HG03442 (cell line): ENCODE results near the gene SLC9A9.

Experiments
- ATAC-seq: cut with Tn5 transposase; IDR thresholded peaks from one replicate; pipeline ENCODE4 v1.9.1; 2021; ENCODE audit warnings: mild to moderate bottlenecking, moderate library complexity; ENCODE audit not compliant: unreplicated experiment

Gene SLC9A9

DNA sequence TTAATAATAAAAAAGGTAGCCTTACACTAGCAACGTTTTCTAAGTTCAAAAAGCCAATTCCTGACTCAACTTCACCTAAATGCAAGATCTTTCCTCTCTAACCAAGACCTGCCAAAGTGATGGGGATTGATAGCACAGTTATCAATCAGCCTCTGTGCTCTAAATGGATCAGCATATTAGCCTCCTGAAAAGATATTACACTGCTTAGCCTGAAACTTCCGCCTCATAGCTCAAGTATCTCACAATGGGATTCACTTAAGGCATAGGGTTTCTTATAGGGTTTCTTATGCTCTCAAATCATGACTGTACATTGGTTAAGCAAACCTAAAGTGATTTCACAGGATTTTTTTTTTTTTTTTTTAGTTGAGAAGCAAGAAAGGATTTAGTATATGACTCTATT lies 436 bp upstream of the SLC9A9 start:
- ATAC-seq, result no peak

DNA sequence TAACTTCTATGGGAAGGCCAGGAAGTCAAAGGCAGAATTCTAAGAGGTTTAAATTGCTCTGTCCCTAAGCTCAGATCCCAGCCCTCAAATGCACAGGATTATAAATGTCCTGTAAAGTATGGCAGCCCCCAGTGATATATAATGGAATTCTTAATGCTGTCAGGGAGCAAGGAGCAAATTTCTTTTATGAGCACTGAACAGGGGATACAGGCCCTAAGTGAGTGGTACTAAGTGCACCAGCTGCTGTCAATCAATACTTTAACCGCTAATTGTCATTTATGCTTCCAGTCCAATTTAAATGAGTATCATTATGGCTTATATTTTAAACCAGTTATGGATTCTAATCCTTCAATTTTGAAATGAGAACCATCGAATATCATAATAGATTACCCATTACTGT lies 4.7 kb downstream of the SLC9A9 start:
- ATAC-seq, result no peak

DNA sequence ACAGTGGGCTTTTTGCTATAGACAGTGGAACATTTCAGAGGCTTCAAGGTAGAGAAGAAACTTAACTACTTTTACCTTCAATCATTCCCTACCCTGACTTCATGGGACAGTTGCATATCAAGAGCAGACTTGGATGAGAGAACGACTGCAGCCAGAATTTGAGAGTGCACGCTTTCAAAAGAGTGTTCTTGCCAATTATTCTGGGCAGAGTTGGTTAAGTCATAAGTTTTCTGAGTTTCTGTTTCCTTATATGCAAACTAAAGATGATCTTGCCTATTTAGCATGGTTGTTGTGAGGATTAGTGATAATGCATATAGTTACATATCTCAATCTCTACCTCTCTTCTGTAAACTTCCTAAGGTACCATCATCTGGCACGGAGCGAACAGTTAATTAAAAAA lies 7.6 kb downstream of the SLC9A9 start:
- ATAC-seq, result no peak

DNA sequence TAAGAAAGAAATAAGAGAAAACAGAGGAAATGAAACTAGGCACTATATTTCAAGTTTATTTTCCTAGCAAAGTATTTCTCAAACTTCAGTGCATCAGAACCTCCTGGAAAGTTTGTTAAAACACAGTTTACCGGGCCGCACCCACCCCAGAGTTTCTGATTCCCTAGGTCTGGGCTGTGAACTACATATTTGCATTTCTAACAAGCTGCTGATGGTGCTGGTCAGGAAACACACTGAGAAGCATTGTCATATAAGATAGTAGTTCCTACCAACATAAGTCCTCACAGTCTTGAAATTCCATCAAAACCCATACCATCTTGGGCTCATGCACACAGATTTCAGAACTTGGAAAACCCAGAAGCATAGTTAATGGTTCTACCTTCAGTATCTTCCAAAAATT lies 8.3 kb downstream of the SLC9A9 start:
- no peak for ATAC-seq

DNA sequence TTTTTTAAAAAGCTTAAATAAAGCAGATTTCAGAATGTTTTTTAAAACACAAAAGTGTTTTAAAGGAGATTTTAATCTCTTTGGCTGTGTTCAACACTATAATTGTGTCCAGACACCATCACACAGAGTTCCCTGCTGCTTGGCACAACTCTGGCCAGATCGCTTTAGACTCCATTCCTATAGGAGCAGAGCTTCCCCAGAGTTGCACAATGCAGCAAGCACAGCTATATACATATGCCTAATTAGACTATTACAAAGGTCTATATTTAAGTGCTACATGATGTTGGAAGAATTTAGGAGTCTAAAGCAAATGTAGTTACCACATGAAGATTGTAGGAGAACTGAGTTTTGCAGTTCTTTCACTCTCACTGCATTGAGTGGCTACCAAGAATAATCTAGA lies 11.2 kb downstream of the SLC9A9 start:
- no peak for ATAC-seq

DNA sequence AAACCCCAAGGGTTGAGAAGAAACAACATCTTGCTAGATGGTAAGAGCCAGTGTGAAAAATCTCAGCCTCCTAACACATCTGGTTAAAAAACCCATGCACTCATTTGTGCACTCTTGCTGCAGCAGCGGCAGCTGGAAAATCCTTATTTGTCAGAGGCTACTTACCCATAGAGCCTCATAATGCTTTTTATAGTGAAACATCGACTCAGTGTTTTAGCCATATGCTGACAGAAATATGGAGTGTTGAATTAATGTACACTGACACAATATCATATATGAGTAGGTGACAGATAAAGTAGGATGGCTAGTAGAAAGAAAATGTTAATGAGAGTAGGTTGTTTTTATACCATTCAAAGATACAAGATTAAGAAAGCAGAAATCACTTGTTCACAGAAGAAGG lies 13.0 kb downstream of the SLC9A9 start:
- no peak for ATAC-seq

DNA sequence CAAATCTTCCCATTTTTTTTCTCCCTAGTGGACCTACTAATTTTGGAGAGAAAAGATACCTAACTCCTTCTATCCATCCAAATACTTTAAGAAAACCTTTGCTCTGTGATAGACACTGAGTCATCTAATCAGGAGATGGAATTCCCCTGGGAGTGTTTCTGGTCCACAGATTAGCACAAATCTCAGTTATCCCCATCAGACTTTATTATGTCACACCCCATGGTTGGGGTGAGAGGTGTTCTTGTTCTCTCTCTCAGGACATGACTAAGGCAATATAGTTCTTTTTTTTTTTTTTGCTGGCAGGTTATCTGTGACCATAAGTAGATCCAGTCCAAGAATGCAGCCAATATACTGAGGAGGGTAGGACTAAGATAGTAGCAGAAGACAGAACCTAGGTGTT lies 15.8 kb downstream of the SLC9A9 start:
- peak; percentile 39 for ATAC-seq

DNA sequence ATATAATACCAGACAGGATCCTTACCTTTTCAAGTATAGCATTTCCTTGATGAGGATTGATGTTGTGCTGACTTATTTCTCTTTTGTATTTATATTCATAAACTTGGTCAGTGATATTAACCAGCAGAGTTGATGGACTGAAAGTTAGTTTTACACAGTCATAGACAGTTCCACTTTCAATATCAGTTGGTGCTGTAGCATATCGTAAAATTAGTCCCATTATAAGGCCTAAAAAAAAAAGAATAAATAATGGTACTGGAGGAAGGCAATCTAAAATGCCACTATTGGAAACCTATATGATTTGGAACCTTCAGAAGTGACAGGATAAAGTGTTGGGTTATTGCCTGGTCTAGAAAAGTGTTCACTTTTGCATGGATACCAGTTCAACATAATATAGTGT lies 16.3 kb downstream of the SLC9A9 start:
- peak; percentile 69 for ATAC-seq

DNA sequence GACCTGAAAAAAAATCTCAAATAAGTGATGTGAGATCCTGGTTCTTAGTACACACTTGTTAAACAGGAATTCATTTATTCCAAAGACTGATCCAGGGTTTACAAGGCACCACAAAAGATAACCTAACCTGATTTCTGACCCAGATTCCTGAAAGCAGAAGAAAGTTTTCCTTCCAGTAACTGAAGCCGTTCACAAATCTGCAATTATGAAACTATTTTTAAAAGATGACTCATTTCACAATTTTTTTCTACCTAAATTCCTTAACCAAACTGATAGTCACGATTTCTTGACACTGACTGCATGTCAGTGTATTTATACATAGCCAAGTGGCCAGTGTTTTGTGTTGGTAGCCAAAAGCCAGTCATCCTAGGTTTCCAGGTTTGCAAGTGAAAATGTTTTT lies 17.1 kb downstream of the SLC9A9 start:
- peak; percentile 31 for ATAC-seq

DNA sequence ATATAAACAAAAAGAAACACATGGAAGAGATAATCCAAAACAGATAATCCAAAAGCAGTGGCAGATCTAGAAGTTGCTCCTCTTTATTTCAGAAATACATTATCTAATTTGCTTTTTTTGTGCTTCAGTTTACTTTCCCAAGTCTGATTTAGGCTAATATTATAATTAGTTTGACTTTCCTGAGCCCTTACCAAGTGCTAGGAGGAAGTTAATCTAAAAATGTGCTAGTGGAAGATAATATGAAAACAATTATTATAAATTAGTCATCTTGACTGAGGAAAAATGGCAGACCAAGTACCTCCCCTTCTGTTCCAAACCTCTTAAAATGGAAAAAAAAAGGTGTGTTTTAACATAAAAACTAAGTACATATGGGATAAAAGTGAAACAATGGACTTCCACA lies 17.5 kb downstream of the SLC9A9 start:
- ATAC-seq, result no peak

DNA sequence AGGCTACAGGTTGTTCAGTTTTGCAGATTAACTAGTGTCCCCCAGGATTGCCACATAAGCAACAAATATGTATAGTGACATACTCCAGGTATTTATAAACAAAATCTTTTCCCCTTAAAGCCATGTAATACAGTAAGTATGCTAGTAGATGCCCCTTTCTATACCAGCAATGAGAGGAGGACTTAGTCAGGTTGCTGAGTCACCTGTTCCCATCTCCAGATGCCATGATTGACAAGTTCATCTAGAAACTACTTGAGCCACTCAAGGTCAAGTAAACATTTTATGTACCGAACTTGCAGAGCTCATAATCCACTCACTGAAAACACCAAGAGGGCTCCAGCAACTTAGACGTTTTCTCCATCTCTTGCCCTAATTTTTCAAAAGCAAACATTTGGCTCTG lies 18.2 kb downstream of the SLC9A9 start:
- ATAC-seq, result no peak

DNA sequence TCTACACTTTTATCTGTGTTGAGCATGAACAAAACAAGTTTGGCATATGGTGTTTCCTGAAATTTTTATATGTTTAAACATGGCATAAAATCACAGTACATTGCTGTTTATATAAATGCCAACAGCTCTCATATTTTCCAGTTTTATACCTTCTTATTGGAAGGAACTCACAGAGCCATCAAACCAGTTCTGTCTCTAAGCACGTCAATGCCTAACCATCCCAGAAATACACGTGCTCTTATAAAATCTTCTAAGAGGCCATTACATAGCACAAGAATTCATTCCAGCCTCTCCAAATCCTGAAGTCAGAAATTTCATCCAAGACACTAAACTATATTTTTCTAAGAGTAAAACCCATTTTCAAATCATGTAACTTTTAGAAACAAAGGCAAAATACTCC lies 20.8 kb downstream of the SLC9A9 start:
- no peak for ATAC-seq

DNA sequence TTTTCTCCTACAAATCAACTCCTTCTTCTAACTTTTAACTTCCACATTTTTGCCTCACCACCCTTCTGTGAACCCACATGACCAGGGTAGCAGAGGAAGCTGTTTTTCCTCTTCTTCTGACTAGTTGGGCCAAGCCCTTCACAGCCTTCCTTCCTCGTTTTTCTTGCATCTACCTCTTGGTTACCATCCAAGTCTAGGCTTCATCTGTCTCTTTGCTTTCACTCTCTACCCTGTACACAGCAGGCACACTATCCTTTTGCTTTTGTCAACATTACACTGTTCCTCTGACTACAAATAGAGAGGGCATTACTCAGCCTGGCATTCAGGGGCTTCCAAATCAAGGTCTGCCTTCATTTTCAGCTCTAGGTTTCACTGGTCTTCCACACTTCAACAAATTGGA lies 22.0 kb downstream of the SLC9A9 start:
- ATAC-seq, result no peak

DNA sequence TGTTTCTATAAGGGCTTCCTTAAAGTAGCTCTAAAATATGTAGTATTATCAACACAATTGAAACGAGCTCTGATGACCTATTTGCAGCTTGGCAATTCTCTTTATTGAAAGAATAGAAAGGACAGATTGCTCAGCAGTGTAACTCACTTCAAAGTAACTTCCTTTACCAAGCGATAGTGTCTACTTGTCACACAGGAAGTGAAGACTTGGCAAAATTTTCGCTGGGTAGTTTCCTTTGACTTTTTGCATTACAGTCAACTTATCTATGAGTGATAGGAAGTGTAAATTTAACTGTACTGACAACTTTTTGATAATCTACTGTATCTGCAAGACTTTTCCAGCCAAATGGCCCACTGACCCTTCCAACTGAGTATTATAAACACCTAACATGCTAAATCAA lies 22.8 kb downstream of the SLC9A9 start:
- peak; percentile 73 for ATAC-seq

DNA sequence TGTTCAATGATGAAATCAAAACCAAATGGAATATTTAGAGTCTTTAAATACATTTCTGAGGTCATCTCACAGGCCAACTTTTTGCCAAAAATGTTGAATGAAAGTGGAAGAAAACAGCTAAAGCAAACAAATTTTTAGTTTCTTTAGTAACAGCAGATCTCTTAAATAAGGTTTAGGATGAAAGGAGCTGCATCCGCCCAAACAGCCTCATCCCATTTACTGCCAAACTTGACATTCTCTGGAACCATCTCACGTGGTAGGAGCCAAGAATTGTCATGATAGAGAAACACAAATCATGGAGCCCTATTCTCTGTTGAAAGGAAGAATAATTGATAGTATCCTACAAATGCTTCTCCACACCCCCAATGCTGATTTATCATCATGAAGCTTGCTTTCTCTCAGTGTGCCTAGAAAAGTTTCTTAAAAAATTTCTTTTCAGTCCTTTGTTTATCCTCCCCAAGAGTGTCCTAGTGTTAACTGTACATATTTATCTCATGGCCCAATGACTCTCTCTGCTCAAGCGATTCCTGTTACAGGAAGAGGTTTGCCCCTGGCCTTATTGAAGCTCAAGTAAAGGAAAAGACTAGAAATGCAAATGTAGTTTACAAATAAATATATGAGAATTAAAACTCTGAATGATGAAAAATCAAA lies 23.4 kb downstream of the SLC9A9 start:
- no peak for ATAC-seq

DNA sequence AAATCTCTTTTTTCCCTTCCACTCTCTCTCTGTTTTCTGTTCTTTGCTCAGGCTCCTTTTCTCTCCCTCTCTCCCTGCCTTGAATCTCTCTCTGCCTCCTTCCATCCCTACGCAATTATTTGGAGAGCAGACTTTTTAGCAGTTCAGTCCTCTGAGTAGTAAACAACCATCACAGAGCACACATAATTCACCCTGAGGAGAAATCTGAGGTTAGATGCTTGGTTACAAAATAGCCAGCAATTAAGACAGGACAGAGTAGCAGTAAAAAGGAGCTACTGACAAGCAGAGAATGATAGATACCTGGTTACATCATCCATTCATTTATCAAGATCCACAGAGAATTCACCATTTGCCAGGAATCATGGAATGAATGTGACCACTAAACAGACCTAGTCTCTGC lies 25.5 kb downstream of the SLC9A9 start:
- no peak for ATAC-seq

DNA sequence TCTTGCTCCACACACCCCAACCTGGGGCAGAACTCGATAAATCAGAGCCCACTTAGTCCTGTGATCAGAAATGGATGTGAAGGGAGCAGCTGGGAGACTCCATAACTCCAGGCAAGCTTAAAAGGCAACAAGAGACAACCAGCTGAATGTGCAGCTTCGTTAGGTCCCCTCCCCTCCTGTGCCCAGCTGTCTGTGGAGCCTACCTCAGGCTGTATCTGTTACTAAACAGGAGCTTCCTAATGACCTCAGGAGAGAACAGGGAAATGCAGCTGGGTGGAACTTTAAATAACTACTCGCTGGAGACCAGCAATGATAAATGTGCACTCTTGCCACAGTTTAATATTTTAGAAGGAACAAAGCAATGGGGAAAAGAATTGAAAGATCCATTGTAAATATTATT lies 25.9 kb downstream of the SLC9A9 start:
- no peak for ATAC-seq

DNA sequence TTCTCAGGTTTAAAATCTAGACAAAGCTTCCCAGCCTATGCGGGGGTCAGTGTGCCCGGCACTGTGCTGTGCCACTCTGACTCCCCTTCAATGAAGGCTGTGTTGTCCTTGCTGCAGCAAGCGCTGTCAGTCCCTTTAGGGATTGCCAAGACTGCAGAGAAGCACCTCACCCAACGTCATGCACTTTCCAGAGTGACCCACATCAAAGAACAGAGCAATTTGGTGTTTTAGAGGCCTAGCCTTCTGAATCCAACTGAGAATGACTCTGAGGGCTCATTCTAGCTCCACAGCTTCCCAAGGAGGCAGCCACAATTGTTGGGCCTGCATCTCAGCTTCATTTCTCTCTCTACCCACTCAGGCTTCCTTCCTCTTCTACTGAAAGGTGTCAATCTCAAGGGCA lies 26.4 kb downstream of the SLC9A9 start:
- no peak for ATAC-seq

DNA sequence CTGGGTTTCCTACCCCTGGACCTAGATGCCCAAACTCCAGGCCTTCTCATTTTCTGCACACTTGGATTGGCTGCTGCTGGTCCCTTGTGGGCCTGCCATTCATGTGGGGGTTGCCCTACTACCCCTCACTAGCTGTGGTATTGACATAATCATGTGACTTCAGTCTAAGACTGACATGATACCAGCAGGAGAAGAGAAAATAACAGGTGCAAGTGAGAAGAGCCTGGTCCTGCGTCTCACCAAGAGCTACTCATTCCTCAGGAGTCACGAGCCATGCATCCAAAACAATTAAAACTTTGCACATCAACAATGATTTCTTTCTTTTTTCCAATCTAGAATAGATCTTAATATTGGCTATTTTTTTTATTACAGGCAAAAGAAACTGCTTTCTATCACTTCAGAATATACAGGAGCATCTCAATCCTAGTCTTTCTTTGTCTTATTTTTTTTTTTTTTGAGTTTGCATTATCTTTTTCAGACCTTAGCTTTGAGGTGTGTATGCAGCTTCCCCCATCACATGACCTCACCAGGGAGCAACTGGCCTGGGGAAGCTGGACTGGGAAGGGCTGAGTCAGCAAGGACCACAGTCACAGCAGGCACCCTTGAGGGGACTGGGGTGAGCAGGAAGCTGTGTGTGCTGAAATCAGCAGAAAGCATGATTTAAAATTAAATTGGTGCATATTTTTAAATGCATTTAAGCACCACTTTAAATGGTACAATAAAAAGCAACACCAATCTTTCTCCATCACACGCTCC lies 27.6 kb downstream of the SLC9A9 start:
- no peak for ATAC-seq

DNA sequence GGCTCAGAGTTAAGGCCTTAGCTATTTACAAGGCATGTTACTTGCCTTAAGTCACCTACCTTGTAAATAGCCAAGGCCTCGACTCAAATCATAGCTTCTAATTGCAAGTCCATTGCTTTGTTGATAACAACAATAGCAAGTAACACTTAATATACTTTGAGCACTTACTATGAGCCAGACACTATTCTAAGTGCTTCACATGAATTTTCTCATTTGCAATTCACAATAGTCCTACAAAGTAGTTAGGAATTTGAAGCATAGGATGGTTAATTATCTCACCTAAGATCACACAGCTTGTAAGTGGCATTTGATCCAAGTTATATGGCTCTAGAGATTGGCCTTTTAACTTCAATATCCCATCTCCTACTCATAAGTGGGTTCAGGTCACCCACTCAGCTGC lies 28.4 kb downstream of the SLC9A9 start:
- no peak for ATAC-seq

DNA sequence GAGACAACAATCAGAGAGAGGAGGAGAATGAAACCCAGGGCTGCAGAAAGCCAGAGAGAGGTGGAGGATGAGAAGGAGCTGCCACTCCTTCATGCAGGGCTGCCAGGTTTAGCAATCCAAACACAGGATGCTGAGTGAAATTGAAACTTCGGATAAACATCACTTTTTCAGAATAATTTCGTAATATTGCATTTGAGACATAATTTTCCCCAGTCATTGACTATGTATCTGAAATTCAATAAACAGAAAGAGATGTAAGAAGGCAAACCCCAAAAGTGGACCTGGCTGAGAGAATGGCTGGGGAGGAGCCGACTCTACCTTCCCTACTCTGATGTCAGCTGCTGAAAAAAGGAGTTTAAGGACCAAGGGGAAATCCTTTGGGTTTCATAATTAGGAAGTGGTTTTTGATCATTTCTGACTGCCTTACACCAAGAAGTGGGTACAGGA lies 33.8 kb downstream of the SLC9A9 start:
- ATAC-seq, result peak; percentile 53

DNA sequence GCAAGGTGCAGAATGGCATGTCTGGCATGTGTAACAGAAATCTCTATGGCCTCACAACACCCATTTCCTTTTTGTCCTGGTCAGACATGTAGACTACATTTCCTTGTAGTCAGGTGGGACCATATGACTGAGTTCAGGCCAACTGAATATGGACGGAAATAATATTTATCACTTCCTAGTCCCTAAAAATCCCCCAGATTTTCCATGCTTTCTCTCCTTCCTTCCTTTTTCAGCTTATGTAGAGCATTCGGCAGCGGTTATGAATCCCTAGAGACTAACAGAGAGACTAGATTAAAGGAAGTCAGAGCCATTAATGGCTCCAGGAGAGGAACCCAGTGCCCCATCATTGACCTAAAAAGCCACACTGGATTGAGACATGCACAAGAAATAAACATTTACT lies 35.8 kb downstream of the SLC9A9 start:
- ATAC-seq, result no peak

DNA sequence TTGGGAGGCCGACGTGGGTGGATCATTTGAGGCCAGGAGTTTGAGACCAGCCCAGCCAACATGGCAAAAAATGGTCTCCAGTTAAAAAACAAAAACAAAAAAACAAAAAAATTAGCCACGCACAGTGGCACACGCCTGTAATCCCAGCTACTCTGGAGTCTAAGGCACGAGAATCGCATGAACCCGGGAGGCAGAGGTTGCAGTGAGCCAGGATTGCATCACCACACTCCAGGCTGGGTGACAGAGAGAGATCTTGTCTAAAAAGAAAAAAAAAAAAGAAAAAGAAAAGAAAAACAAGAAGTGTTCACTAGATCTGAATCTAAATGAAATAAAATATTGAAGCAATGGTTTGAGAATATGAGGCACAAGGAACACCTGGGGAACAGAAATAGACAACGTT lies 36.7 kb downstream of the SLC9A9 start:
- ATAC-seq, result no peak
